Heart left ventricle (tissue), 13 donors: Measurements from ENCODE around the gene HPSE.

Source experiments
- CTCF ChIP-seq, 12 donors: fragments of 200-600 bp; sonication (generic) in 4 of 12; IDR thresholded peaks; one replicate each; pipeline versions ENCODE4 v1.5.0 to v1.8.0; 2018 to 2022; ENCODE audit warnings: antibody characterized with exemption in 12 of 12, mild to moderate bottlenecking in 5 of 12
- POLR2A ChIP-seq, 2 donors: fragments of 450-650 bp; IDR thresholded peaks; one replicate each; pipeline ENCODE4 v1.6.1; 2017; ENCODE audit warnings: antibody characterized with exemption in 2 of 2, mild to moderate bottlenecking in 2 of 2, moderate library complexity in 2 of 2
- donor health status: ischemic (EF 13 %, LVEDD 7.1; RV severe dilation, severe dysfunction).
- donor health status: DM: no; HTN: yes; CAD: no.
- donor health status: DM: no; HTN: no; CAD: no.
- donor health status: ischemic (EF 25% LVEDD 6.9; RV normal size, moderate dysfunction).
- donor health status: ischemic (EF 25% LVEDD 5.7; RV mildly dilated, moderate dysfunction).
- donor health status: ischemic (EF 35%, LVEDD 5.7; RV mildly dilated, moderate dysfunction).
- donor health status: nonischemic (EF 11% LVEDD 7.7; RV severe dilation, severe dysfunction).
- donor health status: DM: yes; HTN: yes; CAD: no.
- donor health status: PGD.
- donor health status: ischemic (EF 29% LVEDD 5.4; RV normal size, mild dysfunction).
- donor health status: nonischemic (EF 23%, LVEDD 6.1; RV moderate dilation, normal function).

GRCh38 chr4:83334425-83335241, at the start of gene HPSE:
- TF ChIP-seq CTCF (IDR thresholded peaks at IDR 0.05) (no peak), POLR2A (IDR thresholded peaks at IDR 0.05) (no peak)
